DND-41 (cell line): ENCODE measurements around the gene TMEM19.
"Not testable (repeated sequence)": the region's sequence is repeated elsewhere in the genome, so short reads cannot be mapped to it uniquely, and the experiment has no call there.

Source experiments
- ATAC-seq: fragments of 200-7000 bp; cut with Tn5 transposase; 3 replicates; pipeline ENCODE4 v1.9.1; 2021; ENCODE audit warnings: low read depth; ENCODE audit not compliant: insufficient read depth
- DNase-seq: peaks from one replicate; pipeline ENCODE4 v3.0.0-alpha.2; 2020
- H2AFZ ChIP-seq: 2 replicates; pipeline ENCODE4 v1.6.0; 2012; ENCODE audit warnings: low read depth, low read length
- H3K27ac ChIP-seq: 2 replicates; pipeline ENCODE4 v1.5.1; 2012; ENCODE audit warnings: low read length, inconsistent platforms
- H3K27me3 ChIP-seq: fragments of 200-600 bp; sonication (generic); 2 replicates; pipeline ENCODE4 v1.6.0; 2012; ENCODE audit warnings: low read length, mild to moderate bottlenecking, inconsistent platforms; ENCODE audit not compliant: insufficient read depth, poor library complexity
- H3K36me3 ChIP-seq: 2 replicates; pipeline ENCODE4 v1.5.1; 2012; ENCODE audit warnings: low read length, inconsistent platforms; ENCODE audit not compliant: insufficient read depth
- H3K4me1 ChIP-seq: 2 replicates; pipeline ENCODE4 v1.5.1; 2012; ENCODE audit warnings: mild to moderate bottlenecking, low read length; ENCODE audit not compliant: insufficient read depth
- H3K4me2 ChIP-seq: 2 replicates; pipeline ENCODE4 v1.6.0; 2012; ENCODE audit warnings: mild to moderate bottlenecking, moderate library complexity, low read length, inconsistent platforms; ENCODE audit not compliant: insufficient read depth
- H3K4me3 ChIP-seq, 2 experiments: fragments of 200-600 bp in 1 of 2; shearing (Covaris generic) in 1 of 2; 2 replicates each; pipeline ENCODE4 v1.5.1; 2012 to 2016; ENCODE audit warnings: inconsistent platforms in 2 of 2, low read length in 2 of 2, mild to moderate bottlenecking in 2 of 2, low read depth in 1 of 2, moderate library complexity in 1 of 2
- H3K79me2 ChIP-seq: 2 replicates; pipeline ENCODE4 v1.6.0; 2012; ENCODE audit warnings: low read length, inconsistent platforms; ENCODE audit not compliant: insufficient read depth
- H3K9ac ChIP-seq: 2 replicates; pipeline ENCODE4 v1.6.0; 2012; ENCODE audit warnings: low read depth, mild to moderate bottlenecking, inconsistent platforms, low read length, moderate library complexity
- H3K9me3 ChIP-seq: 2 replicates; pipeline ENCODE4 v1.5.1; 2012; ENCODE audit warnings: low read length, moderate library complexity, mild to moderate bottlenecking, inconsistent platforms; ENCODE audit not compliant: insufficient read depth, severe bottlenecking
- H4K20me1 ChIP-seq: 2 replicates; pipeline ENCODE4 v1.6.0; 2012; ENCODE audit warnings: low read length; ENCODE audit not compliant: insufficient read depth
- EZH2 ChIP-seq: IDR thresholded peaks from 3 replicates; pipeline ENCODE4 v1.6.1; 2012; ENCODE audit warnings: borderline replicate concordance, low read depth, mild to moderate bottlenecking, moderate library complexity, low read length, inconsistent platforms; ENCODE audit not compliant: severe bottlenecking
- TF ChIP-seq, protein P1 (sequence below): IDR thresholded peaks from 2 replicates; pipeline ENCODE4 v1.5.1; 2012; ENCODE audit warnings: borderline replicate concordance, low read length, moderate library complexity, mild to moderate bottlenecking; ENCODE audit not compliant: poor library complexity, severe bottlenecking; ENCODE audit errors: extremely low read depth

The TMEM19 gene

DNA sequence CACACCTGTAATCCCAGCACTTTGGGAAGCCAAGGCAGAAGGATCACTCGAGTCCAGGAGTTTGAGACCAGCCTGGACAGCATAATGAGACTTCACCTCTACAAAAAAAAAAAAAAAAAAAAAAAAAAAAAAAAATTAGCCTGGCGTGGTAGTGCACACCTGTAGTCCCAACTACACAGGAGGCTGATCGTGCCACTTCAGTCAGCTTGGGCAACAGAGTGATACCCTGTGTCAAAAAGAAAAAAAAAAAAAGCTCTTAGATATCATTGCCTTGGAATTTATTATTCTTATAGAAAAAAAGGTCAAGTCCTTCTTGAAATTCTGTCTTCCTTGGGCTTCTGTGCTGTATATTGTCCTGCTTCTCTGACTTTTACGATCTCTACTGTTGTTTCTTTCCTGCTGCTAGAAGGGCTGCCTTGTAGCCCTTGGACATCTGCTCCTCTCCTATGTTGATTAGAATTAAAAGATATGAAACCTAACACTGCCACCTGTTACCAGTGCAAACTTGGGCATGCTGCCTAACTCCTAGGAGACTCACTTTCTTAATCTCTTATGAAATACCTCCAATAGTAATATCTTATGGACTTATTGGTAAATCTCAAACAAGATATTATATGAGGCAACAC is 5.7 kb downstream of the TMEM19 start:
- no peak overlapping the region for H3K4me2 ChIP-seq
- no peak for ATAC-seq
- TF ChIP-seq, protein P1, sequence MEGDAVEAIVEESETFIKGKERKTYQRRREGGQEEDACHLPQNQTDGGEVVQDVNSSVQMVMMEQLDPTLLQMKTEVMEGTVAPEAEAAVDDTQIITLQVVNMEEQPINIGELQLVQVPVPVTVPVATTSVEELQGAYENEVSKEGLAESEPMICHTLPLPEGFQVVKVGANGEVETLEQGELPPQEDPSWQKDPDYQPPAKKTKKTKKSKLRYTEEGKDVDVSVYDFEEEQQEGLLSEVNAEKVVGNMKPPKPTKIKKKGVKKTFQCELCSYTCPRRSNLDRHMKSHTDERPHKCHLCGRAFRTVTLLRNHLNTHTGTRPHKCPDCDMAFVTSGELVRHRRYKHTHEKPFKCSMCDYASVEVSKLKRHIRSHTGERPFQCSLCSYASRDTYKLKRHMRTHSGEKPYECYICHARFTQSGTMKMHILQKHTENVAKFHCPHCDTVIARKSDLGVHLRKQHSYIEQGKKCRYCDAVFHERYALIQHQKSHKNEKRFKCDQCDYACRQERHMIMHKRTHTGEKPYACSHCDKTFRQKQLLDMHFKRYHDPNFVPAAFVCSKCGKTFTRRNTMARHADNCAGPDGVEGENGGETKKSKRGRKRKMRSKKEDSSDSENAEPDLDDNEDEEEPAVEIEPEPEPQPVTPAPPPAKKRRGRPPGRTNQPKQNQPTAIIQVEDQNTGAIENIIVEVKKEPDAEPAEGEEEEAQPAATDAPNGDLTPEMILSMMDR: no peak
- no peak for TF ChIP-seq EZH2
- H3K27me3 ChIP-seq: no peaks in the 10 kb centered on the region
- H3K36me3 ChIP-seq: peaks cover 20% of the 10 kb centered on the region; the same call in 1 of the 2 replicates
- H3K9me3 ChIP-seq: no peaks in the 10 kb centered on the region
- no peak overlapping the region for H2AFZ ChIP-seq
- no peaks in the 10 kb centered on the region for H4K20me1 ChIP-seq
- H3K4me1 ChIP-seq: peaks cover 31% of the 10 kb centered on the region
- H3K4me3 ChIP-seq: no peak overlapping the region
- no peak overlapping the region for H3K9ac ChIP-seq
- DNase-seq: no peak
- H3K79me2 ChIP-seq: peaks cover 35% of the 10 kb centered on the region
- H3K27ac ChIP-seq: no peak overlapping the region

DNA sequence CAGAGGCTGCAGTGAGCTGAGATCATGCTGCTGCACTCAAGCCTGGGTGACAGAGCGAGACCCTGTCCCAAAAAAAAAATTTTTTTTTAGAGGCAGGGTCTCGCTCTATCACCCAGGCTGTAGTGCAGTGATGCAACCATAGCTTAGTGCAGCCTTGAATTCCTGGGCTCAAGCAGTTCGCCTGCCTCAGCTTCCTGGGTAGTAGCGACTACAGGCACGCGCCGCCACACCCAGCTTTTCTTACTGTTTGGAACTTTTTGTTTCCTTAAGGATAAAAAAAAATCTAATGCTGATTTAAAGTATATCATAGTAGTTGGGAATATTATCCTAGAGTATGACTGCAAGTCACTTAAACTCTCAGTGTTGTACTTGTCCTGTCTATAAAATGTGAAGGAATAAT is 7.2 kb downstream of the TMEM19 start:
- Histone ChIP-seq H3K36me3 (peaks cover 34% of the 10 kb centered on the region), H3K4me2 (no peak overlapping the region), H4K20me1 (no peaks in the 10 kb centered on the region), H3K79me2 (peaks cover 20% of the 10 kb centered on the region; the same call in 1 of the 2 replicates), H3K4me3 (no peak overlapping the region), H3K27ac (no peak overlapping the region), H3K9ac (no peak overlapping the region), H3K4me1 (peaks cover 18% of the 10 kb centered on the region), H2AFZ (no peak overlapping the region), H3K9me3 (no peaks in the 10 kb centered on the region), H3K27me3 (no peaks in the 10 kb centered on the region)
- TF ChIP-seq EZH2: no peak
- TF ChIP-seq, protein P1: no peak
- DNase-seq (no peak), ATAC-seq (no peak)

DNA sequence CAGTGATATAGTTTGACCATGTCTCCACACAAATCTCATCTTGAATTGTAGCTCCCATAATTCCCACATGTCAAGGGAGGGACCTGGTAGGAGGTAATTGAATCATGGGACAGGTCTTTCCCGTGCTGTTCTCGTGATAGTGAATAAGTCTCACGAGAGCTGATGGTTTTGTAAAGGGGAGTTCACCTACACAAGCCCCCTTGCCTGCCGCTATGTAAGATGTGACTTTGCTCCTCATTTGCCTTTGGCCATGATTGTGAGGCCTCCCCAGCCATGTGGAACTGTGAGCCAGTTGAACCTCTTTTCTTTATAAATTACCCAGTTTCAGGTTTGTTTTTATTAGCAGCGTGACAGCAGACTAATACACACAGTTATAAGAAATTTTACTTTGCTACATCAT is 7.8 kb downstream of the TMEM19 start:
- not testable (repeated sequence) for H3K9ac ChIP-seq, H4K20me1 ChIP-seq, H2AFZ ChIP-seq, H3K4me3 ChIP-seq, H3K27me3 ChIP-seq, H3K27ac ChIP-seq, H3K9me3 ChIP-seq, ATAC-seq, H3K4me2 ChIP-seq, DNase-seq
- Histone ChIP-seq H3K79me2 (peaks cover 16% of the 10 kb centered on the region; the same call in 1 of the 2 replicates), H3K4me1 (peaks cover 13% of the 10 kb centered on the region), H3K36me3 (peaks cover 39% of the 10 kb centered on the region)

DNA sequence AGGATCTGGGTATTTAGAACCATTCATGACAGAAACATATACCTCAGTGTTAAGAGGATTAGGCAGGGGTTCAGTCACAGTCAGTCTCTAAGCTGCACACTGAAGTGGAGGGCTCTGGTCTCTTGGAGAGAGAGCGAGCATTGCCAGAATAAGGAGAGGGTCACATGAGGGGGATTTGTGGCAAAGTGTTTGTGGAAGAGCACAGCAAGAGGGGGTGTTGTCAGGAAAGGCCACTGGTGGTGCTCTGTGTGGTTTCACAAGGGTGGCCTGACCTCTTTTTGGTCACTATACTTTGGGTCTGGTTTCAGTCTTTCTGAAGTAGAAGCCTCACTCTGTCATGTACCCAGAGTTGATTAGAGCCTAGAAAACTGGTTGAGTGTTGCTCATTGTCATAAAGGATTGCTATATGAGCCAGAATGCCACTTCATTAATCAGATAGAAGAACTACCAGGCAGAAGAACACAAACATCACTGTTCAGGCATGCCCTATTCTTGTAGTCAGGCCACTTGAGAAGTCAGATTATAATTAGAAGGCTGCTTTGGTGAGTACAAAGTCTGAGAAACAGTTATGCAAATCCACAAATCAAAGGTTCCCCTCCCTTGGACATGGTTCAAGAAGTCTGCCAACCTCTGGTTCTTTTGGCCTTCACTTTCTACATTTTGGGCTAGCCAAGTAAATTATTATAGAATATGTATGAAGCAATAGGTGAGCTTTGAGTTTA is 8.4 kb downstream of the TMEM19 start:
- DNase-seq: no peak
- H3K9ac ChIP-seq: no peak overlapping the region
- H3K9me3 ChIP-seq: no peaks in the 10 kb centered on the region
- H3K4me2 ChIP-seq: no peak overlapping the region
- peaks cover 45% of the 10 kb centered on the region for H3K36me3 ChIP-seq
- no peaks in the 10 kb centered on the region for H3K27me3 ChIP-seq
- H4K20me1 ChIP-seq: no peaks in the 10 kb centered on the region
- H3K4me3 ChIP-seq: no peak overlapping the region
- H3K27ac ChIP-seq: no peak overlapping the region
- ATAC-seq: no peak
- TF ChIP-seq, protein P1: no peak
- TF ChIP-seq EZH2: no peak
- peaks cover 10% of the 10 kb centered on the region; the same call in 1 of the 2 replicates for H3K79me2 ChIP-seq
- peaks cover 7% of the 10 kb centered on the region for H3K4me1 ChIP-seq
- H2AFZ ChIP-seq: no peak overlapping the region
